ENCODE results near the gene SMG6.
A peak's percentile ranks its signal among the peaks of the same experiment; 100 is the strongest.

SMG6 gene

DNA sequence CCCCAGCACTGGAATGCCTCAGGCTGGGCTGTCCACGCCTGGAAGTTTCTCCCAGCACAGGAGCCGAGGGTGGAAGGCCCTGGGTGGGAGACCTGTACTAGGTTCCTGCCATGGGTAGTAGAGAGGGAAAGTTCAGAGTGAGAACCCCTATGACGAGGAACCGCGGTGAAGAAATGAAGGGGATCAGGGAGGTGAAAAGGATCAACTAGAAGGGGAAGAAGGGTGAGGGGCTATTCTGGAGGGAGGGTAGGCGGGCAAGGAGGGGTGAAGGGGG is 243.3 kb downstream of the SMG6 start:
- no peak for DNase-seq (ENCODE audit: low spot score)

DNA sequence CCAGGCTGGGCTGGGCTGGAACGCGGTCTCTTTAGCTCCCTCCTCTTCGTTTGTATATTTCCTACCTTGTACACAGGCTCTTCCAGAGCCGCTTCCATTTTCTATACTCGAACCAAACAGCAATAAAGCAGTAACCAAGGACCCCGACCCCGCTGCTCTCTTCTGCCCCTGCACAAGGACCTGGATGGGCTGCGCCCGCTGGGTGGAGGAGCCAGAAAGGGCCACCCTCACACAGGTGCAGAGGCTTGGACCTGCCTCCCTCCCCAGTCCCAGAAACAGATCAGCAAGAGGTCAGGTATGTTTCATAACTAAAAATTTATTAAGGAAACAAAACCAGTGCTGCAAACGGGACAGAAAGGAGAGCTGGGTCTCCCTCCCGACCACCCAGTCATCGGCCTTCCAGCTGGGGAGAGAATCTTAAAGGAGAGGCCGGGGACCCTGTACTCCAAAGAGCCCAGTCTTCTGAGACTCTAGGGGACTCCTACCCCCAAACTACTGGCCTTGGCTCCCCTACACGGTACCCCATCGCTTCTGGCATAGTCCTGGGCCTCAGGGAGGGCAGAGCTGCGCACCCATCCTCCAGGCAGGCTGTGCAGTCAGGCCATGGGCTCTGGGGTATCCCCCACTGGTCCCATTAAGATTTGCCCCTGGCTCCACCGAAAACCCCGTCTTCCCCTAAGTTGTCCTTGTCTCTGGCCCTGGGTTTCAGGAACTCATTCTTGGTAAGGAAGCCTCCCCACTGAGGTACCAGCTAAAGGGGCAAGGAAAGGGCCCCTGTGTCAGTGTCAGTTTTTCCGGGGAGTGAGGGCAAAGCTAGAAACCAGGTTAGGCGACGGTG is 243.8 kb downstream of the SMG6 start:
- DNase-seq (ENCODE audit: low spot score), result no peak

DNA sequence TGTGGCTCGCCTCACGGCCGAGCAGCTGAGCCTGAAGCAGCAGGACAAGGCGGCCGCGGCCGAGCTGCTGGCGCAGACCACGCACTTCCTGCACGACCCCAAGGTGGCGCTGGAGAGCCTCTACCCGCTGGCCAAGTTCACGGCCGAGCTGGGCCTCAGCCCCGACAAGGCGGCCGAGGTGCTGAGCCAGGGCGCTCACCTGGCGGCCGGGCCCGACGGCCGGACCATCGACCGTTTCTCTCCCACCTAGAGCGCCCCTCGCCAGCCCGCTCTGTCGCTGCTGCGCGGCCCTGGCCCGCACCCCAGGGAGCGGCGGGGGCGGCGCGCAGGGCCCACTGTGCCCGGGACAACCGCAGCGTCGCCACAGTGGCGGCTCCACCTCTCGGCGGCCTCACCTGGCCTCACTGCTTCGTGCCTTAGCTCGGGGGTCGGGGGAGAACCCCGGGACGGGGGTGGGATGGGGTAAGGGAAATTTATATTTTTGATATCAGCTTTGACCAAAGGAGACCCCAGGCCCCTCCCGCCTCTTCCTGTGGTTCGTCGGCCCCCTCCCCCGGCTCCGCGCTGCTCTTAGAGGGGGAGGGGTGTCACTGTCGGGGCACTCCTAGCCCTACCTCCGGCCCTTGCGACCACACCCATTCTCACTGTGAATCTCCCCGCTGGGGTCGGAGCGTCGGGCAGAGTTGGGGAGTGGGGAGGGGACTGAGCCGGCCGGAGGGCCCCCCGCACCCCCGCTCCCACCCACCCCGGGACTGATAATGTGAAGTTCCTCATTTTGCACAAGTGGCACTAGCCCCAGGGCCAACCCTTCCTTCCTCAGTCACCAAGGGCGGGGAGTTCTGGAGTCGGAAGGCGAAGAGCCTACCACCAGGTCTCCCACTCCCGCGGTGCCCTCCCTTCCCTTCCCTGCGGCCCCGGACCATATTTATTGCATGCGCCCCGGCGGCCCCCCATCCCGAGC is 244.7 kb downstream of the SMG6 start:
- DNase-seq (ENCODE audit: low spot score), result peak; percentile 72

DNA sequence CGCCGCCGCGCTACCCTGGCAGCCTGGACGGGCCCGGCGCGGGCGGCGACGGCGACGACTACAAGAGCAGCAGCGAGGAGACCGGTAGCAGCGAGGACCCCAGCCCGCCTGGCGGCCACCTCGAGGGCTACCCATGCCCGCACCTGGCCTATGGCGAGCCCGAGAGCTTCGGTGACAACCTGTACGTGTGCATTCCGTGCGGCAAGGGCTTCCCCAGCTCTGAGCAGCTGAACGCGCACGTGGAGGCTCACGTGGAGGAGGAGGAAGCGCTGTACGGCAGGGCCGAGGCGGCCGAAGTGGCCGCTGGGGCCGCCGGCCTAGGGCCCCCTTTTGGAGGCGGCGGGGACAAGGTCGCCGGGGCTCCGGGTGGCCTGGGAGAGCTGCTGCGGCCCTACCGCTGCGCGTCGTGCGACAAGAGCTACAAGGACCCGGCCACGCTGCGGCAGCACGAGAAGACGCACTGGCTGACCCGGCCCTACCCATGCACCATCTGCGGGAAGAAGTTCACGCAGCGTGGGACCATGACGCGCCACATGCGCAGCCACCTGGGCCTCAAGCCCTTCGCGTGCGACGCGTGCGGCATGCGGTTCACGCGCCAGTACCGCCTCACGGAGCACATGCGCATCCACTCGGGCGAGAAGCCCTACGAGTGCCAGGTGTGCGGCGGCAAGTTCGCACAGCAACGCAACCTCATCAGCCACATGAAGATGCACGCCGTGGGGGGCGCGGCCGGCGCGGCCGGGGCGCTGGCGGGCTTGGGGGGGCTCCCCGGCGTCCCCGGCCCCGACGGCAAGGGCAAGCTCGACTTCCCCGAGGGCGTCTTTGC is 245.6 kb downstream of the SMG6 start:
- DNase-seq (ENCODE audit: low spot score), result no peak

DNA sequence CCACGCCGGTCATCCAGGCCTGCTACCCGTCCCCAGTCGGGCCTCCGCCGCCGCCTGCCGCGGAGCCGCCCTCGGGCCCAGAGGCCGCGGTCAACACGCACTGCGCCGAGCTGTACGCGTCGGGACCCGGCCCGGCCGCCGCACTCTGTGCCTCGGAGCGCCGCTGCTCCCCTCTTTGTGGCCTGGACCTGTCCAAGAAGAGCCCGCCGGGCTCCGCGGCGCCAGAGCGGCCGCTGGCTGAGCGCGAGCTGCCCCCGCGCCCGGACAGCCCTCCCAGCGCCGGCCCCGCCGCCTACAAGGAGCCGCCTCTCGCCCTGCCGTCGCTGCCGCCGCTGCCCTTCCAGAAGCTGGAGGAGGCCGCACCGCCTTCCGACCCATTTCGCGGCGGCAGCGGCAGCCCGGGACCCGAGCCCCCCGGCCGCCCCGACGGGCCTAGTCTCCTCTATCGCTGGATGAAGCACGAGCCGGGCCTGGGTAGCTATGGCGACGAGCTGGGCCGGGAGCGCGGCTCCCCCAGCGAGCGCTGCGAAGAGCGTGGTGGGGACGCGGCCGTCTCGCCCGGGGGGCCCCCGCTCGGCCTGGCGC is 246.3 kb downstream of the SMG6 start:
- DNase-seq (ENCODE audit: low spot score), result no peak

DNA sequence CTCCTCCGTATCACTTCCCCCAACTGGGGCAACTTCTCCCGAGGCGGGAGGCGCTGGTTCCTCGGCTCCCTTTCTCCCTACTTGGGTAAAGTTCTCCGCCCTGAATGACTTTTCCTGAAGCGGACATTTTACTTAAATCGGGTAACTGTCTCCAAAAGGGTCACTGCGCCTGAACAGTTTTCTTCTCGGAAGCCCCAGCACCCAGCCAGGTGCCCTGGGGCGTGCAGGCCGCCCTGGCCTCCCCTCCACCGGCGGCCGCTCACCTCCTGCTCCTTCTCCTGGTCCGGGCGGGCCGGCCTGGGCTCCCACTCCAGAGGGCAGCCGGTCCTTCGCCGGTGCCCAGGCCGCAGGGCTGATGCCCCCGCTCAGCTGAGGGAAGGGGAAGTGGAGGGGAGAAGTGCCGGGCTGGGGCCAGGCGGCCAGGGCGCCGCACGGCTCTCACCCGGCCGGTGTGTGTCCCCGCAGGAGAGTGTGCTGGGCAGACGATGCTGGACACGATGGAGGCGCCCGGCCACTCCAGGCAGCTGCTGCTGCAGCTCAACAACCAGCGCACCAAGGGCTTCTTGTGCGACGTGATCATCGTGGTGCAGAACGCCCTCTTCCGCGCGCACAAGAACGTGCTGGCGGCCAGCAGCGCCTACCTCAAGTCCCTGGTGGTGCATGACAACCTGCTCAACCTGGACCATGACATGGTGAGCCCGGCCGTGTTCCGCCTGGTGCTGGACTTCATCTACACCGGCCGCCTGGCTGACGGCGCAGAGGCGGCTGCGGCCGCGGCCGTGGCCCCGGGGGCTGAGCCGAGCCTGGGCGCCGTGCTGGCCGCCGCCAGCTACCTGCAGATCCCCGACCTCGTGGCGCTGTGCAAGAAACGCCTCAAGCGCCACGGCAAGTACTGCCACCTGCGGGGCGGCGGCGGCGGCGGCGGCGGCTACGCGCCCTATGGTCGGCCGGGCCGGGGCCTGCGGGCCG is 247.1 kb downstream of the SMG6 start:
- no peak for DNase-seq (ENCODE audit: low spot score)

DNA sequence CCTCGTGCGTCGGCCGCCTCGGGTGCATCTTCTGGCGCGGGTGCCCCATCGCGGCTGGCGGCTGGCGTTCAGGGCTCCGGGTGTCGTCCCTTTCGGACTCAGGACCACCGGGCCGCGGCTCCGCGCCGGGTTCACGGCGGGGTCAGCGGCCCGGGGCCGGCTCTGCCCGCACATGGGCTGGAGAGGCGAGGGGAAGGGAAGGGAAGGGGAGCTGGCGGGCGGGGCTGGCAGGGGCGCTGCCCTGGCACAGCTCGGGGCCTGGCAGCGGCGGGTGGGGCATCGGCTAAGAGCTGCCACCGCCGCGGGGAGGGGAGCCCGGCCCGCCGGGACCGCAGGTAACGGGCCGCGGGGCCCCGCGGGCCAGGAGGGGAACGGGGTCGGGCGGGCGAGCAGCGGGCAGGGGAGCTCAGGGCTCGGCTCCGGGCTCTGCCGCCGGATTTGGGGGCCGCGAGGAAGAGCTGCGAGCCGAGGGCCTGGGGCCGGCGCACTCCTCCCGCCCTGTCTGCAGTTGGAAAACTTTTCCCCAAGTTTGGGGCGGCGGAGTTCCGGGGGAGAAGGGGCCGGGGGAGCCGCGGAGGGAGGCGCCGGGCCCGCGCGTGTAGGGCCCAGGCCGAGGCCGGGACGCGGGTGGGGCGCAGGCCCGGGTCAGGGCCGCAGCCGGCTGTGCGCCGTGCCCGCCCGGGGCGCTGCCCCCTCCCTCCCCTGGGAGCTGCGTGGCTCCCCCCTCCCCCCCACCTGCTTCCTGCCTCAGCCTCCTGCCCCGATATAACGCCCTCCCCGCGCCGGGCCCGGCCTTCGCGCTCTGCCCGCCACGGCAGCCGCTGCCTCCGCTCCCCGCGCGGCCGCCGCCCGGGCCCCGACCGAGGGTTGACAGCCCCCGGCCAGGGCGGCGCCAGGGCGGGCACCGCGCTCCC is 248.0 kb downstream of the SMG6 start:
- no peak for DNase-seq (ENCODE audit: low spot score)

DNA sequence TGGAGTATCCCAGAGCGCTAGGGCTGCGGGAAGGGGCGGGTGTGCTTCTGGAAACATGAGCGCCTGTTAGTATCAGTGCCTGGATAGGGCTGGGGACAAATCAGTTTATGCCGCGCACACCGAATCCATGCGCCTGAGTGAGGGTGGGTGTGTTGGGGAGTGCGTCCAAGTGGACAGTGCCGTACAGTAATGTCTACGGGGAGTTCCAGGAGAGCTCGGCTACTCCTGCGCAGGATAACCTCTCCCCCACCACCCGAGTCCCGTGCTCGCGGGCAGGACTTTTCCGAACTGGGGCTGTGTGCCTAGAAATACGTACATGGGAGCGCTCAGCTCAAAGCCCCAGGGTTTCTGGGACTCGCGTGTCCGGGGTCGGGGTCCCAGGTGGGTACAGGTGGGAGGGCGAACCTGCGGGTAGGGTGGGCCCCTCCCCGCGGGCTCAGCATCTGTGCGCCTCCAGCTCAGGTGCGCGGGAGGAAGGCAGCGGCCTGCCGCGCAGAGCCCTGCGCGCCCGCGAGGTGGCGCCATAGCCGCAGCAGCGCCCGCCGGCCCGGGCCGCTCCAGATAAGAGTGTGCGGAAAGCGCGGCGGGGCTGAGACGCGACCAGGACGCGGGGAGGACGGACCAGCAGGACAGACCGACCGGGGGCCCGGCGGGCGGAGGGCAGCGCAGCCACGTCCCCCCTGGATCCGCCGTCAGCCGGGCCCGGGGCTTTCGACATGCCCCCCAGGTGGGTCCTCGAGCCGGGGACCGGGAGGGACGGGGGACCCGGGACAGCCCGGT is 248.9 kb downstream of the SMG6 start, which contains the start of gene HIC1:
HIC1 (plus strand) TSS at position 592 of the 780 bp plus-strand sequence. CDS start 1,588 bp downstream, outside the sequence.
- peak; percentile 70 for DNase-seq (ENCODE audit: low spot score)

DNA sequence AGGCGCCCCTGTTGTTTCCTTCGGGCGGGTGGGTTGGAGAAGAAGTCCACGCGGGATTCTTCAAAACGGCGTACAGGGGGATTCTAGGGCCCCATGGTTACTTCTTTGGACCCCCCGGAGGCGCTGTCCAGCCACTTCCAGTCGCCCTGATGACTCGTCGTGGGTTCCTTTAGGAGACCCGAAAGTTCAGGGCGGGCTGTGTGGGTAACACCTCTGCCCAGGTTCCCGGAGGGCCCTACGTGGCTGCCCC is 249.4 kb downstream of the SMG6 start:
- no peak for DNase-seq (ENCODE audit: low spot score)

DNA sequence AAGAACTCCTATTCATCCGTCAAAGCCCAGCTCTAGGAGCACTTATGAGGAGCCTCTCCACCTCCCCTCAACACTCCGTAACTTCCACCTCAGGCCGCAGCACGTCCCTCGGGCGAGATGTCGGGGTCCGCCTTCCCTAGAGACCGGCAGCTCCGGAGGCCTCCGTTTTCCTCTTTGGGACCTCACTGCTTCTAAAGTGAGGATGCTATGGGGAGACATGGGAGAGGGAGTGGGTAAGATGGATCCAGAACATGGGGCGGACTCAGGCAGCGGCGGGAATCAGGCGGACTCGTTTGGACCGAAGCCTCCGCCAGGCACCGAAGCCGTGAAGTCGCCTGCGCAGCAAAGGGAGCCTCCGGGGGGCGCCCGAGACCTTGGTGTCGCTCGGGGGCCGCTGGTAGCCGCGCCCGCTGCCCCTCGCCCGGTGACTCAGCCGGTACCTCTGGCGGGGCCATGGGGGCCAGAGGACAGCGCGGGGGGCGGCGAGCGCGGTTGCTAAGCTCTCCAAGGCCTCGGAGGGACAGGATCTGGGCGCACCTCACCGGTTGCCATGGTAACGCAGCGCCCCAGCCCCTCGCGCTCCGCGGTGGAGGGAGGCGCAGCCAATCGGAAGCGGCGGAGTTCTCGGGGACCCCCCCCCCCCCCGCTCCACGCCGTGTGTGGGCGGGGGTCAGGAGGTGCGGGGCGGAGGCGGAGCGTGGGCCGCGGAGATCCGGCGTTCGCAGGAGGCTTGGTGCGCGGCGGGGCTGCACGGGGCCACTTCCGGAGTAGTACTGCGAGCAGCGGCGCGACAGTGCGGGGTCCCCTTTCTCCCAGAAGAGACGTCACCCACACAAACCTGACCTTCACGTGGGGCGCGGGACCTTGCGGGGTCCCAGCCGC is 250.0 kb downstream of the SMG6 start:
- DNase-seq (ENCODE audit: low spot score), result peak; percentile 32

DNA sequence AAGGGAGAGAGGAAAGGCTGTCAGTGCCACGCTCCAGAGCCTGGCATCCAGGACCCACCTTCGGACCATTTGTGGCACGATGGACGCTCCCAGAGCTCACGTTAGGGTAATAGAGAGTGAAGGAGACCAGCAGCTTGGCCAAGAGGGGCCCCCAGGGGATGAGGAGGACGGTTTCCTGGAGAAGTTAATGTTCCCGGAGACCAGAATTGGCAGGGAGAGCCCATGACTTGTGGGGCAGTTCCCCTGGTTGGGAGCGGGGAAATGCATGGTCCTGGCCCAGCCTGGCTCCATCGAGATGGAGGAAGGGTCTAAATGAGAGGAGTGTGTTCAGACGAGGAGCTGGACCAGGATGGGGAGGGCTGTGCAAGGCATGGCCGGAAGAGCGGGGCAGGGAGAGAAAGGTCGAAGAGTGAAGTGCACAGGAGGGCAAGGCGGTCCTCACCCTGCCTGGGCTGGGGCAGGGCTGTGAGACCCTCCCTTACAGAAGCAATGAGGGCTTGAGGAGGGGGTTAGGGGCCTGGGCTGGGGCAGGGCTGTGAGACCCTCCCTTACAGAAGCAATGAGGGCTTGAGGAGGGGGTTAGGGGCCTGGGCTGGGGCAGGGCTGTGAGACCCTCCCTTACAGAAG is 251.5 kb downstream of the SMG6 start:
- DNase-seq (ENCODE audit: low spot score), result no peak

DNA sequence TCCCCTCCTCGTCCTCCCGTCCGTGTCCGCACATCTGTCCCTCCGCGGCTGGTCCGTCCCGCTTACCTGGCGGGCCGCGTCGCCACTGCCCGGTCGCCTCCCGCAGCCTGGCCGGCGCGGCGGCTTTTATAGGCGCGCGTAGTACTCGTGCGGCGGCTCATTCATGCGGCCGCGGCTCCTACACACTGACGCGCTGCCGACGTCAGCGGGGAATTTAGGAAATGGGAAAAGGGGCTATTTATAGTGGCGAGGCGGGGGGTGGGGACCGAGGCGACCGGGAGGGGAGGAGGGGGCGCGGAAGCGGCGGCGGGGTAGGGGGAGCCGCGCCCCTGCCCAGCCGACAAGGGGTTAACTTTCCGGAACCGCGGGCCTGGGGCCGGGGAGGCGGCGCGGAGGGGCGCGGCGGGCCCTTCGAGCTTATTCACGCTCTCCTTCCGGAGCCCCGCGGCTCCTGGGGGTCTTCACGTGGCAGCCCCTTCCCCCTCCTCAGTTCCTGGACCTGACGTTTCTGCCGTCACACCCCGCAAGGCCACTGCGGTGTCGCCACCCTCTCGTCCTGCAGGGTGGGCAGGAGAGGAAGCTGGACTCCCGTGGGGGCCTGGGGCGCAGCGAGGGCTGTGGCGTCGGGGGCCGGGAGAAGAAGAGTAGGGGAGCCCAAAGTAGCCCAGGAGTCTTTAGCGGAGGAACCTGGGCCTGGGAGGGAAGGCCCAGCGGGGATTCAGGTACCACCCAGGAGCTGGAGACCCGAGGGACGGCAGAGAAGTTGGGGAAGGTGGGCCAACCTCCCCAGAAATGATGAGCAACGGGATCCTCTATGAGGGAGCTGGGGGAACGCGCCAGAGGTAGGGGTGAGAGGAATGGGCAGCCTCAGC is 252.3 kb downstream of the SMG6 start:
- no peak for DNase-seq (ENCODE audit: low spot score)

DNA sequence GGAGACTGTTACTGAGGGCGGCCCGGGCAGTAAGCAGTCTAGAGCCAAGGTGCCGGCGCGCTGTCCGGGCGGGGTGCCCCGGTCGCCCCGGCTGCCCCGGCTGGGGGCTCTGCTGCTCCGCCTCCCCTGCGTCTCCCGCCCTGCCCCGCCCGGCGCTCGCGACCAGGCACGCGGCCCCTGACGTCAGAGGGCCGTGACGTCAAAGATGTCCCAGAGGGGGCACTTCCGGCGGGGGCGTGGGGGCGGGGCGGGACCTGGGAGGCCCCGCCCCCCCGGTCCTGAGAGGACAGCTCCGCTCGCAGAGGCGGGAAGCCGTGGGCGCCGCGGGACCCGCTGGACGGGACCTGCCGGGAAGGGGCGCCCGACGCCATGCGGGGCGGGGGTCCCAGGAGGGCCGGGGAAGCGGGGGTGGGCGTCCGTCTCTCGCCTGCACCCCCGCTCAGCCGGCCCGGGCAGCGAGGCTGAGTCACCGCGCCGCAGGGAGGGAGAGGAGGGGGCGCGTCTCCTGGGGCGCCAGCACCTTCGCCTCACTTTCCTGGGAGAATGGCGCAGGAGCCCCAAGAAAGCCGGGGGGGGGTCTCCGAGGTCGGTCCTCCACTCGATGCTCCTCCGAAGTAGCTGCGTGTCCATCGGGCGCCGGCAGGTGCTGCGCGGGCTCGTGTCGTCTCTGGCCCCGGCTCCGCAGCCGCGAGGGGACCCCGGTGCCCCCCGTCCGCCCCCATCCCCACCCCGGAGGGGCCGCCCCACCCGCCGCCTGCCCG is 253.1 kb downstream of the SMG6 start:
- DNase-seq (ENCODE audit: low spot score), result peak; percentile 87

DNA sequence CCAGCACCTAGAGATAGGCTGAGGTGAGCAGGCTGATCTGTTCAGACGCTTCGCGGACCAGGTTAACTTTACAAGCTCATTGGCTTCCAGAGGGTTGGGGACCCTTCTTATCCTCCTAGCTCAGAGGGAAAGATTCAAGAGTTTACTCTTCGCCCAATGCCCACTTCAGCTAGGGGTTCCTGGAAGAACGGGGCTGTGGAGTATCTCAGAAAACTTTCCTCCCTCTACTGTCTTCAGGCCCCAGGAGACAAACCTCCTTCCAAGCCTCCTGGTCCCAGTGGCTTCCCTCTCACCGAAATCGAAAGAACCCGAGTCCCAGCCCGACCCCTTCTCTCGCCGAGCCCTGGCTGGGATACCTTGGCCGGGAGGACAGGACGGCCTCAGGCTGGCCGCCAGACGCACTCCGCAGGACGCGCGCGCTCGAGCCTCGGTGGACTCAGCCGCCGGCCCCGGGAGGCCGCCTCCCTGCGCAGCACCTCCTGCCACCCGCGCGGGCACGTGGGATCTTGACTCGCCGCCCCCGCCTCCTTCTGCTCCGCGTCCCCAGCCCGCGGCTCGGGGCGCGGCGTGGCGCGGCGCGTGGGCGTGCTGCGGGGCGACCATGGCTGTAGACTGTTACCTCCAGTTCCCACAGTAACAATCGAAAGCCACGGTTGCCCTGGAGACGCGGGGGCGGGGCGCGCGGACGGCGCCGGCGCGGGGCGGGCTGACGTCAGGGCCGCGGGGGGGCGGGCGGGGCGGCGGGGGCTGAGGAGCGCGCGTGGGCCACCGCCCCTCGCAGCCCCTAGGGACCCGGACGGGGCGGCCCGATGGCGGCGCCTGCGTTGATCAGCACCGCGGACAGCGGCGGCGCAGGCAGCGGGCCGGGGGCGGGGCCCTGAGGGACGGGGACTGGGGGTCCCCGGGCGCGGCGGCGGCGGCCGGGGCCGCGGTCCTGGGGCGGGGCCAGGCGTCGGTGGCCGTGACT is 254.0 kb downstream of the SMG6 start:
- peak; percentile 87 for DNase-seq (ENCODE audit: low spot score)

DNA sequence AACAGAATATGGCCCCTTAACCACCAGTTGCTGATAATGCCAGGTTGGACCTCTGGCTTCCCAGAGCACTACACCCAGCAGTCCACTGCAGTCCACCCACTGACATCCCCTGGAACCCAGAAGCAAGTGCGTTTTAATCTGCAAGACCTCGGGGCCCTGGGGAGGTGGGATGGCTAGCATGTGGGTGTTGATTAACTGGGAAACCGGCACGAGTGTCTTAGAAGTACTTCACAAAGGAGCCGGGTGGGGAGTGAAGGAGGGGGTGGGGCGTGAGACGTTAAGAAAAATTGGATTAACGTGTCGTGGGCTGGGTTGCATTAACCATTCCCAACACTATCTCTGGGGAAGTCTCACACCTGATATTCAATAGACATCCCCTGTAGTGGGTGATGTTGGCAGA is 254.8 kb downstream of the SMG6 start:
- DNase-seq (ENCODE audit: low spot score), result no peak
